HEK293 (cell line): ENCODE measurements around the gene MIEF2.

ENCODE experiments used
- CTCF ChIA-PET: fragments of 350-600 bp; formaldehyde crosslinking; extraction: SDS; loops from one replicate; lab custom pipeline; 2021; ENCODE audit warnings: antibody characterized with exemption; lab: Yijun Ruan, JAX
- POLR2A ChIA-PET: fragments of 300-600 bp; formaldehyde crosslinking; extraction: SDS; loops from one replicate; lab custom pipeline; 2020; ENCODE audit warnings: antibody characterized with exemption, inconsistent platforms; lab: Yijun Ruan, JAX
- H3K27ac ChIP-seq: fragments of 200-500 bp; sonication (Bioruptor generic); 2 replicates; pipeline ENCODE4 v1.5.1; 2014; ENCODE audit warnings: low read depth, low read length, control low read depth, inconsistent platforms; ENCODE audit errors: extremely low read depth
- H3K36me3 ChIP-seq, 2 experiments: fragments of 200-500 bp in 1 of 2; sonication (Bioruptor generic) in 1 of 2; 1 replicate in 1 of 2; 2 replicates in 1 of 2; pipeline ENCODE4 v1.5.1; 2014 to 2017; ENCODE audit warnings: inconsistent platforms in 2 of 2, low read length in 2 of 2; ENCODE audit not compliant: control insufficient read depth in 2 of 2, insufficient read depth in 1 of 2
- H3K4me1 ChIP-seq: fragments of 200-500 bp; sonication (Bioruptor generic); 2 replicates; pipeline ENCODE4 v1.5.1; 2014; ENCODE audit warnings: mild to moderate bottlenecking, low read length, inconsistent platforms; ENCODE audit not compliant: control insufficient read depth, insufficient read depth
- H3K4me3 ChIP-seq: 2 replicates; pipeline ENCODE4 v1.5.1; 2011; ENCODE audit warnings: low read depth, mild to moderate bottlenecking, control low read depth, low read length, moderate library complexity
- H3K9me3 ChIP-seq: fragments of 200-500 bp; sonication (Bioruptor generic); 2 replicates; pipeline ENCODE4 v1.5.1; 2014; ENCODE audit warnings: low read depth, low read length, inconsistent platforms; ENCODE audit not compliant: control insufficient read depth, insufficient read depth
- ATF2 ChIP-seq: fragments of 450-650 bp; formaldehyde crosslinking; IDR thresholded peaks from 2 replicates; pipeline ENCODE4 v1.5.1; 2016; ENCODE audit warnings: missing biosample characterization, missing genetic modification characterization, low read depth
- BCL11A ChIP-seq: fragments of 450-650 bp; formaldehyde crosslinking; IDR thresholded peaks from 2 replicates; pipeline ENCODE4 v1.5.1; 2016; ENCODE audit warnings: low read depth, missing biosample characterization, missing genetic modification characterization
- BCL11B ChIP-seq: fragments of 450-650 bp; formaldehyde crosslinking; IDR thresholded peaks from 2 replicates; pipeline ENCODE4 v1.5.1; 2016; ENCODE audit warnings: low read depth, missing biosample characterization, missing genetic modification characterization
- BCL6B ChIP-seq: fragments of 450-650 bp; formaldehyde crosslinking; IDR thresholded peaks from 2 replicates; pipeline ENCODE4 v1.5.1; 2017; ENCODE audit warnings: missing biosample characterization, missing genetic modification characterization
- GLI2 ChIP-seq: fragments of 450-650 bp; formaldehyde crosslinking; IDR thresholded peaks from 2 replicates; pipeline ENCODE4; 2017; ENCODE audit warnings: missing biosample characterization, missing genetic modification characterization, low read depth, borderline replicate concordance
- KLF10 ChIP-seq: fragments of 450-650 bp; IDR thresholded peaks from 2 replicates; pipeline ENCODE4 v1.5.1; 2018; ENCODE audit warnings: missing biosample characterization, mild to moderate bottlenecking, missing genetic modification characterization
- SCRT1 ChIP-seq: fragments of 450-650 bp; formaldehyde crosslinking; IDR thresholded peaks from 2 replicates; pipeline ENCODE4 v1.5.1; 2016; ENCODE audit warnings: missing biosample characterization, missing genetic modification characterization, borderline replicate concordance
- SETDB1 ChIP-seq: IDR thresholded peaks from one replicate; pipeline ENCODE4 v1.6.1; 2017; ENCODE audit warnings: mild to moderate bottlenecking, low read length, moderate library complexity, mixed read lengths; ENCODE audit not compliant: insufficient read length
- YY2 ChIP-seq: fragments of 450-650 bp; formaldehyde crosslinking; IDR thresholded peaks from 2 replicates; pipeline ENCODE4 v1.5.1; 2016; ENCODE audit warnings: missing biosample characterization, missing genetic modification characterization
- ZBTB8A ChIP-seq: fragments of 450-650 bp; formaldehyde crosslinking; IDR thresholded peaks from 2 replicates; pipeline ENCODE4 v1.5.1; 2016; ENCODE audit warnings: missing biosample characterization, missing genetic modification characterization
- ZNF2 ChIP-seq: fragments of 450-650 bp; formaldehyde crosslinking; IDR thresholded peaks from 2 replicates; pipeline ENCODE4 v1.5.1; 2016; ENCODE audit warnings: missing biosample characterization, missing genetic modification characterization
- ZNF211 ChIP-seq: fragments of 450-650 bp; formaldehyde crosslinking; IDR thresholded peaks from 2 replicates; pipeline ENCODE4 v1.5.1; 2016; ENCODE audit warnings: low read depth, missing biosample characterization, missing genetic modification characterization
- ZNF239 ChIP-seq: fragments of 450-650 bp; formaldehyde crosslinking; IDR thresholded peaks from 2 replicates; pipeline ENCODE4 v1.5.1; 2016; ENCODE audit warnings: missing biosample characterization, missing genetic modification characterization
- ZNF26 ChIP-seq: fragments of 450-650 bp; formaldehyde crosslinking; IDR thresholded peaks from 2 replicates; pipeline ENCODE4 v1.5.1; 2016; ENCODE audit warnings: missing biosample characterization, missing genetic modification characterization
- ZNF266 ChIP-seq: fragments of 450-650 bp; formaldehyde crosslinking; IDR thresholded peaks from 2 replicates; pipeline ENCODE4 v1.5.1; 2016; ENCODE audit warnings: missing biosample characterization, missing genetic modification characterization, low read depth
- ZNF292 ChIP-seq: fragments of 450-650 bp; formaldehyde crosslinking; IDR thresholded peaks from 2 replicates; pipeline ENCODE4 v1.5.1; 2016; ENCODE audit warnings: low read depth, missing biosample characterization, missing genetic modification characterization, borderline replicate concordance
- ZNF510 ChIP-seq: fragments of 450-650 bp; formaldehyde crosslinking; IDR thresholded peaks from 2 replicates; pipeline ENCODE4 v1.5.1; 2018; ENCODE audit warnings: mild to moderate bottlenecking, missing genetic modification characterization, missing biosample characterization; ENCODE audit not compliant: insufficient replicate concordance
- ZNF529 ChIP-seq: fragments of 450-650 bp; formaldehyde crosslinking; IDR thresholded peaks from 2 replicates; pipeline ENCODE4 v1.5.1; 2017; ENCODE audit warnings: missing genetic modification characterization, missing biosample characterization; ENCODE audit not compliant: insufficient replicate concordance
- ZNF548 ChIP-seq: fragments of 450-650 bp; formaldehyde crosslinking; IDR thresholded peaks from 2 replicates; pipeline ENCODE4 v1.5.1; 2016; ENCODE audit warnings: missing biosample characterization, missing genetic modification characterization
- ZNF645 ChIP-seq: fragments of 450-650 bp; formaldehyde crosslinking; IDR thresholded peaks from 2 replicates; pipeline ENCODE4; 2016; ENCODE audit warnings: missing biosample characterization, missing genetic modification characterization
- ZNF704 ChIP-seq: fragments of 450-650 bp; formaldehyde crosslinking; IDR thresholded peaks from 2 replicates; pipeline ENCODE4 v1.5.1; 2016; ENCODE audit warnings: missing biosample characterization, missing genetic modification characterization
- ZSCAN5A ChIP-seq: fragments of 450-650 bp; formaldehyde crosslinking; IDR thresholded peaks from 2 replicates; pipeline ENCODE4 v1.5.1; 2016; ENCODE audit warnings: missing biosample characterization, missing genetic modification characterization

The MIEF2 gene

GRCh38 chr17:18245038-18245776 lies 15.3 kb upstream of the MIEF2 start:
- Histone ChIP-seq H3K9me3 (no peaks in the 10 kb centered on the region), H3K36me3 (peaks cover 6 to 88% of the 10 kb centered on the region in 2 experiments; a peak in 2 of 3 replicates), H3K4me1 (no peaks in the 10 kb centered on the region), H3K4me3 (no peak overlapping the region), H3K27ac (no peak overlapping the region)
- CTCF ChIA-PET: no interaction called here
- TF ChIP-seq SETDB1: no peak
- peak; percentile 69; the same call in 1 of the 2 replicates for TF ChIP-seq BCL11B (tag by site-specific recombination)
- TF ChIP-seq YY2: no peak
- TF ChIP-seq ZNF239: no peak
- TF ChIP-seq ATF2 (tag by site-specific recombination): peak; percentile 75
- no peak for TF ChIP-seq ZNF211 (tag by site-specific recombination)
- TF ChIP-seq BCL11A (tag by site-specific recombination): no peak
- TF ChIP-seq ZSCAN5A (tag by site-specific recombination): no peak
- TF ChIP-seq ZNF548 (tag by site-specific recombination): no peak
- TF ChIP-seq ZBTB8A (tag by site-specific recombination): no peak
- TF ChIP-seq ZNF266 (tag by site-specific recombination): no peak
- TF ChIP-seq, all 188 proteins: peak for 2
- POLR2A ChIA-PET: no interaction called here

GRCh38 chr17:18246109-18246725 lies 14.2 kb upstream of the MIEF2 start:
- no peak for TF ChIP-seq ZNF292 (tag by site-specific recombination)
- no peak for TF ChIP-seq KLF10 (tag by site-specific recombination)
- TF ChIP-seq ZNF26: no peak
- TF ChIP-seq GLI2 (tag by site-specific recombination): no peak
- no peak for TF ChIP-seq BCL6B
- TF ChIP-seq ZNF645 (tag by site-specific recombination): no peak
- TF ChIP-seq ZNF2: no peak
- no peak for TF ChIP-seq ZNF704 (tag by site-specific recombination)
- no peak for TF ChIP-seq ZNF529 (tag by site-specific recombination)
- no peak for TF ChIP-seq ZNF510 (tag by site-specific recombination)
- no peak for TF ChIP-seq SCRT1
- no peaks in the 10 kb centered on the region for H3K4me1 ChIP-seq
- no peak overlapping the region for H3K27ac ChIP-seq
- no peaks in the 10 kb centered on the region for H3K9me3 ChIP-seq
- ChIA-PET POLR2A (interaction anchor here (1.9 kb wide), 1 partner anchor 62 kb away, joined by 5 read pairs; the partner anchor contains the start of gene ALKBH5), CTCF (interaction anchor here (0.5 kb wide), 1 partner anchor 30 kb away, joined by 5 read pairs; no protein-coding TSS in a partner anchor)
- no peak overlapping the region for H3K4me3 ChIP-seq
- peaks cover 6 to 88% of the 10 kb centered on the region in 2 experiments; a peak in 2 of 3 replicates for H3K36me3 ChIP-seq
